H1 (cell line): Measurements from ENCODE around the gene CALHM2.

ENCODE experiments used
- FOSL1 ChIP-seq: IDR thresholded peaks from 2 replicates; pipeline ENCODE4 v1.6.1; 2011; ENCODE audit warnings: mild to moderate bottlenecking, low read depth, low read length, moderate library complexity; ENCODE audit not compliant: insufficient read depth
- SP1 ChIP-seq: IDR thresholded peaks from 2 replicates; pipeline ENCODE4 v1.6.1; 2011; ENCODE audit warnings: low read depth, low read length
- TF ChIP-seq, protein P1 (sequence below), 3 experiments: IDR thresholded peaks; 1 replicate in 2 of 3; 2 replicates in 1 of 3; pipeline versions ENCODE4 v1.5.1 to v1.6.1; 2011; ENCODE audit warnings: low read length in 3 of 3, mild to moderate bottlenecking in 3 of 3, inconsistent platforms in 2 of 3, low read depth in 1 of 3, moderate library complexity in 1 of 3; ENCODE audit not compliant: insufficient read depth in 1 of 3; ENCODE audit errors: control extremely low read depth in 1 of 3

GRCh38 chr10:103443475-103444185 lies 8.5 kb downstream of the CALHM2 start:
- TF ChIP-seq SP1: no peak
- TF ChIP-seq, protein P1, sequence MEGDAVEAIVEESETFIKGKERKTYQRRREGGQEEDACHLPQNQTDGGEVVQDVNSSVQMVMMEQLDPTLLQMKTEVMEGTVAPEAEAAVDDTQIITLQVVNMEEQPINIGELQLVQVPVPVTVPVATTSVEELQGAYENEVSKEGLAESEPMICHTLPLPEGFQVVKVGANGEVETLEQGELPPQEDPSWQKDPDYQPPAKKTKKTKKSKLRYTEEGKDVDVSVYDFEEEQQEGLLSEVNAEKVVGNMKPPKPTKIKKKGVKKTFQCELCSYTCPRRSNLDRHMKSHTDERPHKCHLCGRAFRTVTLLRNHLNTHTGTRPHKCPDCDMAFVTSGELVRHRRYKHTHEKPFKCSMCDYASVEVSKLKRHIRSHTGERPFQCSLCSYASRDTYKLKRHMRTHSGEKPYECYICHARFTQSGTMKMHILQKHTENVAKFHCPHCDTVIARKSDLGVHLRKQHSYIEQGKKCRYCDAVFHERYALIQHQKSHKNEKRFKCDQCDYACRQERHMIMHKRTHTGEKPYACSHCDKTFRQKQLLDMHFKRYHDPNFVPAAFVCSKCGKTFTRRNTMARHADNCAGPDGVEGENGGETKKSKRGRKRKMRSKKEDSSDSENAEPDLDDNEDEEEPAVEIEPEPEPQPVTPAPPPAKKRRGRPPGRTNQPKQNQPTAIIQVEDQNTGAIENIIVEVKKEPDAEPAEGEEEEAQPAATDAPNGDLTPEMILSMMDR (IDR thresholded peaks at IDR 0.05; ENCODE audit: control extremely low read depth in 1 of 3, insufficient read depth in 1 of 3, low read depth in 1 of 3, low read length in 3 of 3): no peak
- TF ChIP-seq FOSL1: no peak
